ENCODE results near the gene SH3TC1.

Gene SH3TC1

DNA sequence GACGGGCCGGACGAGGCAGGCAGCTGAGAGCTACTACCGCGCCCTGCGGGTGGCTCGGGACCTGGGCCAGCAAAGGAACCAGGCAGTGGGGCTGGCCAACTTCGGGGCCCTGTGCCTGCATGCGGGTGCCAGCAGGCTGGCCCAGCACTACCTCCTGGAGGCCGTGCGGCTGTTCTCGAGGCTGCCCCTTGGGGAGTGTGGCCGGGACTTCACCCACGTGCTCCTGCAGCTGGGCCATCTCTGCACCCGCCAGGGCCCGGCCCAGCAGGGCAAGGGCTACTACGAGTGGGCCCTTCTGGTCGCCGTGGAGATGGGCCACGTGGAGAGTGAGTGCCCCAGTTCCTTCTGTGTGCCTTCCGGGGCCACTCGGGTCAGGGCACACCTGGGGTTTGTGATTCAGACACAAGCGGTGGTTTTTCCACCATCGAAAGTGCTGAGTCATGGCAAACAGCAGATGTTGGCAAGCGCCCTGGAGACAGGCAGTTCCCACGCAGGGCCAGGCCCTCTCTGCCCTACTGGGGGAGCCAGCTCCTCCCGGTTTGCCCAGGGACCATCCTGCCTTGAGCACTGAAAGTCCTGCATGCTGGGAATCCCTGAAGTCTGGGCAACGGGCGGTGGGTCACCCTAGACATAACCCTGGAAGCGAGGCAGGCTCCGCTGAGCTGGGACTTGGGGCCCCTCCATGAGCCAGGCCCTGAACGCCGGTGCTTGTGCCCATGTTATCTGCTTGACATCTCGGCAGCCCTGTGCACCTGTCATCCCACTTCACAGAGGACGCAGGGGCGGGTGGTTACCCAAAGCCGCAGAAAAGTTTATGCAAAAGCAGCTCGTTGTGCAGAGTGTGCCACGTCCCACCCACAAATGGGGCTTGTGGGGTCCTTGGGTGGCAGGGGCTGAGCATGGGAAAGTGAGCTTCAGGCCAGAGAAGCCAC lies 29.5 kb downstream of the SH3TC1 start:
- DNase-seq: peak in 50 of 56 donors; percentile 8 to 77 (median 48)

DNA sequence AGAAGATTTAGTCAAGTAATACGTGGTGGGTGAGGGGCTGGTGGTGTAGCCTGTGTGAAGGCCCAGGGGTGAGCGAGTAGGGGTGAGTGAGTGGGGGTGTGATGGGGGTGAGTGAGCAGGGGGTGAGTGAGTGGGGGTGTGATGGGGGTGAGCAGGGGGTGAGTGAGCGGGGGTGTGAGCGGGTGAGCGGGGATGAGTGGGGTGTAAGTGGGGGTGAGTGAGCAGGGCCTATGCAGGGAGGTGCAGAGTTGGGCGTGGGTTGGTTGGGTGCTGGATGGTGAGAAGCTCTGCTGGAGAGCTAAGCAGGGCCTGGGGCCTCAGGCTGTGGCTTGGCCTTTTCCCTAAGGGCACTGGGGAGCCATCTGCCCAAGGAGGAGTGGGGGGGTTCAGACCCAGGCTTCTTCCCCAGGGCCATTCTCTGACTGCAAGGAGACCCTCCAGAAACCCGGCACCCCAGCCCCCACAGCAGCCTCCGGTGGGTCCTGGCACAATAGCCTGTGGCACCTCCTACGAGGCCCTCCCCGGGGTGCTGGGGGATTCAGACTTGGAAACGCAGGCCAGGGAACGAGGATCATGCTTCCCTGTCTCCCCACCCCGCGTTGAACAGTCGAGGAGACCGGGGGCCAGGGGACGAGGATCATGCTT lies 30.4 kb downstream of the SH3TC1 start:
- no peak for DNase-seq

DNA sequence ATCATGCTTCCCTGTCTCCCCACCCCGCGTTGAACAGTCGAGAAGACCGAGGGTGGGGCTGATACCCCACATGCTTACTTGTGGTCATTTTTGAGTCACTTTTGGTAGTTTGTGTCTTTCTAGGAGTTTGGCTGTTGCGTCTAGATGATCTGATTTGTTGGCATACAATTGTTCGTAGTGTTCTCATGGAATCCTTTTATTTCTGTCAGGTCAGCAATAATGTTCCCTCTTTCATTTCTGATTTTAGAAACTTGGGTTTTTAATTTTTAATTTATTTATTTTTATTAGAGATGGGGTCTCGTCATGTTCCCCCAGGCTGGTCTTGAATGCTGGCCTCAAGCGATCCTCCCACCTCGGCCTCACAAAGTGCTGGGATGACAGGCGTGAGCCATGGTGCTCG lies 30.9 kb downstream of the SH3TC1 start:
- DNase-seq: no peak

DNA sequence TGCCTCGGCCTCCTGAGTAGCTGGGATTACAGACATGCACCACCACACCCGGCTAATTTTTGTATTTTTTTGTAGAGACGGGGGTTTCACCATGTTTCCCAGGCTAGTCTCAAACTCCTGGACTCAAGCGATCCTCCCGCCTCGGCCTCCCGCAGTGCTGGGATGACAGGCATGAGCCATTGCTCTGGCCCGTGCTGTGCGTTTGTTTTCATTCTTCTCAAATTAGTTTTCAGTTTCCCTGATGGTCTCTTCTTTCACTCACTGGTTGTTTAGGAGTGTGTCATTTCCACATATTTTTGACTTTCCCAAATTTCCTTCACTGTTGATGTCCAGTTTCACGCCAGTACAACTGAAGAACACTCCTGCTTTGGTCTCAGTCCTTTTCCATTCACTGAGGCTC lies 31.8 kb downstream of the SH3TC1 start:
- DNase-seq: no peak

GRCh38 chr4:8231551-8232049 lies 32.5 kb downstream of the SH3TC1 start:
- no peak for DNase-seq

DNA sequence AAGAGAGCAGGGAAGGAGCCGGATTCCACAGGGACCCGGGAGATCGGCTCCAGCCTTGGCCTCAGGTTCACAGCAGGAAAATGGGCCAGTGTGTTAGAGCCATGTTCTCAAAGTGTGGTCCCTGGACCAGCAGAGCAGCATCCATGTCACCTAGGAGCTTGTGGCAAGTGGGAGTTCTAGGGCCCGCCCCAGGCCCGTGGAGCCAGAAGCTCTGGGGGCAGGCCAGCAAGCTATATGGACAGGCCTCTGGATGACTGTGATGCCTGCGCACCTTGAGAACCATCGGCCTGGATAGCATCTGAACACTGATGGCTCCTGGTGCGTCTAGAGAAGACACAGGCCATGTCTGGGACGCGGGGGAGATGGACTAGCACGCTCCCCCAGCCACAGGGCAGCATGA lies 33.7 kb downstream of the SH3TC1 start:
- no peak for DNase-seq

GRCh38 chr4:8233672-8234484 lies 34.8 kb downstream of the SH3TC1 start:
- DNase-seq: no peak

DNA sequence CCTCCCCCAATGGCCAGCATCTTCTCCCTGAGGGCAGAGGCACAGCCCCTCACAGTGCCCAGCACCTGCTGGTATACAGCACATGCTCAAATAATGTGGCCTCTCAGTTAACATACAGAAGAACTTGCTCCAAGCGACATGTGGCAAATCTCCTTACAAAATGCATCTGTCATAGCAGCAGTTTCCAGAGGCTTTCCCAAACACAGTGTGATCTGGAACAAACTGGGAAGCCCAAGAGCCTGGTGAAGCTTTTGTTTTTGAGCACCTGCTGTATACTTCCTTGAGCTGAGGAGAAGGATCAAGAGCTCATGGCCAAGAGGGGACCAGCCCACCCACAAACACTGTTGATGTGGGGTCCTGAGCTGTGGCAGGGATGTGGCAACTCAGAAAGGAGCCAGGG lies 35.6 kb downstream of the SH3TC1 start:
- DNase-seq: no peak

GRCh38 chr4:8235224-8235623 lies 36.1 kb downstream of the SH3TC1 start:
- no peak for DNase-seq

DNA sequence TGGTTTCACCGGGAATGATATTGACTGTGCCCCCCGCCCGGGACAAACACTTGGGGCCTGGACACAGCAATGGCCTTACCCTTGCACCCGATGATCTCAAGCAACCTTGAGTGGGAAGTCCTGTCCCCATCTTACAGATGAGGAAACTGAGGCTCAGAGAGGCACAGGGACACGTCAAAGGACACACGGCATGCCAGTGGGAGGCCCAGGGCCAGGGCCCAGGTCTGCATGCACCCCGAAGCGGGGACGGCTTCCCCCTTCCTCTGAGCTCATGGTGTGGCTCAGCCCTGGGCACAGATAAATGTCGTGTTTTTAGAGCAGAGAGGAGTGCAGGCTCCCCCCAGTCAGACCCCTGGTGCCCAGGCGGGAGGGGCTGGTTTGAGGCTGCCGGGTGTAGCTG lies 36.6 kb downstream of the SH3TC1 start:
- no peak for DNase-seq

- DNase-seq: no peak
Measured at GRCh38 chr4:8236106-8236919, 37.2 kb downstream of the SH3TC1 start.

DNA sequence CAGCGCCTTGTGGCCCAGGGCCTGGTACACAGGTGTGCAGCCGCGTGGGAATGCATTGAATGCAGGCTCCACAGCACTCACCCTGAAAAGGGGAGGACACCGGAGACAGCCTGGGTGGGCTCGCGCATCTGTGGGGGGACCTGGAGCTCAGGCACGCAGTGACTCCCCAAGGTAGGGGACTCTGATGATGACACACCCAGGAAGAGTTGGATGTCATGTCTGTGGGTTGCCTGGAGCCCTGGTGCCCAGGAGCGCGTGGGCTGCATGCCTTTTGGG lies 37.8 kb downstream of the SH3TC1 start:
- no peak for DNase-seq

DNA sequence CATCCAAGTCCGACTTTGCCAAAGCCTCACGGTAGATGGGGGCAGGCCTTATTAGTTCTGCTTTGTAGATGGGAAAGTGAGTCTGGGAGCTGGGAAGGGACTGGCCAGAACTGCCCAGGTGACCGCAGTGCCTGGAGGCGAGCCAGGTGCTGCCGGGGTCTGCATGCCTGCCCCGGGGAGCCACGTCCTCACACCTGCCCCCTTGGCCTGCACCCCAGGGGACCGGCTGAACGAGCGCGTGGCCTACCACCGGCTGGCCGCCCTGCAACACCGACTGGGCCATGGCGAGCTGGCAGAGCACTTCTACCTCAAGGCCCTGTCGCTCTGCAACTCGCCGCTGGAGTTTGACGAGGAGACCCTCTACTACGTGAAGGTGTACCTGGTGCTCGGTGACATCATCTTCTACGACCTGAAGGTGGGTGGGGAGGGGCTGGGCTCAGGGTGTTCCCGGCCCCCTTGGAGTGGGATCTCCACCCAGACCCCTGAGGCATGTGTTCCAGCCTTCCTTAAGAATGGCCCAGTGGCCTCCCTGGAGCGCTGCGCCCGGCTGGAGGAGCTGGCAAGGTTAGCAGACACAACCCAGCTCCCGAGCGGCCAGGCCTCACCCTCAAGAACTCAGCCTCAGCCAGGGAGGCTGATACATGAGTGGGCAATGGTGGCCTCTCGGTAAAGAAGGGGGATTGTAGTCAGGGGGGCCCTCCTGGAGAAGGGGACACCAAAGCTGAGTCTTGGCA lies 38.3 kb downstream of the SH3TC1 start:
- DNase-seq: no peak

DNA sequence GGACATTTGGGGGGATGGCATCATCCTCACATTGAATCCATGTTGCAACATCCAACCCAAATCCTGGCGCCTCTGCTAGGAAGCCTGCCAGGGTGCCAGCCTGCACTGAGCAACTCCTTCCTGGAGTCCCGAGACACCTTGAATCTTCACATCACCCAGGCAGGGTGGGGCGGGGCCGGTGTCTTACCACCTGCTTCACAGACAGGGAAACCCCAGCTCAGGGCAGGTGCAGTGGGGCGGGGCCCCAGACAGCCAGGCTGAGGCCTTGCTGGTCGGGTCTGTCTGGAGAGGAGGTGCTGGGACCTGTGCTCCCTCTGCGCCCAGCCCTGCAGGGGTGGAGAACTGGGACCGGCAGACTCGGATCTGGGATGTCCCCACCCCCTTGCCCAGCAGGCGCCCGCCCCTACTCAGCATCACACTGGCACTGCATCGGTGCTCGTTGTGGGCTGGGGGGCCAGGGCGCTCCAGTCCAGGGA lies 39.0 kb downstream of the SH3TC1 start:
- DNase-seq: no peak

- DNase-seq: no peak
Measured at GRCh38 chr4:8238515-8239053, 39.5 kb downstream of the SH3TC1 start.

DNA sequence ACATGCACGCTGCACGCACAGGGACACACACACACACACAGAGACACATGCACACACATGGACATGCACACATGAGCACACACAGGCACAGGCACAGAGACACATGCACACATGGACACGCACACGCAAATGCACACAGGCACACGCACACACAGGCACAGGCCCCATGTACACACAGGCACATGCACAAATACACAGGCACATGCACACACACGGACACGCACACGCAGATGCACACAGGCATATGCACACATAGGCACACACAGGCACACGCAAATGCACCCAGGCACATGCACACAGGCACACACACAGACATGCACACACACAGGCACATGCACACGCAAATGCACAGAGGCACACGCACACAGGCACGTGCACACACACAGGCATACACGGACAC lies 40.1 kb downstream of the SH3TC1 start:
- DNase-seq: no peak

GRCh38 chr4:8239661-8240060 lies 40.6 kb downstream of the SH3TC1 start:
- DNase-seq: no peak

GRCh38 chr4:8240211-8241041 lies 41.3 kb downstream of the SH3TC1 start:
- no peak for DNase-seq

DNA sequence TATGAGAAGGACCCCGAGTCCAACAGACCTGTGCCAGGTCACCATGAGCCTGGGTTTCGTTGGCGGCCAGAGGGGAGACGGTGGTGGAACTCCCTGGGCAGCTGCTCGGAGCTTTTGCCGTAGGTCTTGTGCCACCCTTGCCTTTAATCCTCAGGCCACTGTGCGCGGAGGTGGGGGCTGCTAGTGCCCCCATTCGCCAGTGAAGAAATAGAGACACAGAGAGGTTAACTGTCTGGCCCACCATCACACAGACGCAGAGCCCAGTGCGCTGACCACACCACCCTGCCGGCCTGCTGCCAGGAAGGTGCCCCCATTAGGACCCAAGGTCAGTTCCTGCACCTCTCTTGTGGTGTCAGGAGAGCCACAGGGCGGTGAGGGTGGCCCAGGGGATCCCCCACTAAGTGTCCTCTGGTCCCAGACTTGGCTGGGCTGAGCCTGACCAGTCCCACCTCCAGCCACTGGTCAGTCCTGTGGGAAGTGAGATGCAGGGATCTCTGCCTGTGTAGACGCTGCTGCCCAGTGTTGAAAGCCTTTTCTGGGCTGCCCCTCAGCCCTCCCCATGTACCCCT lies 42.2 kb downstream of the SH3TC1 start:
- no peak for DNase-seq

Measured in nucleus accumbens (tissue), 56 donors.